Hepatocyte (in vitro differentiated cells): ENCODE data around the gene CCPG1.

ENCODE experiments used
- EZH2 ChIP-seq: fragments of 200-600 bp; sonication (generic); IDR thresholded peaks from 2 replicates; pipeline ENCODE4 v1.6.1; 2016; ENCODE audit warnings: antibody characterized with exemption, mild to moderate bottlenecking, borderline replicate concordance
- EZH2phosphoT487 ChIP-seq: fragments of 200-600 bp; sonication (generic); IDR thresholded peaks from one replicate; pipeline ENCODE4 v1.6.1; 2018; ENCODE audit warnings: antibody characterized with exemption, mild to moderate bottlenecking, low read depth, moderate library complexity; ENCODE audit not compliant: unreplicated experiment, severe bottlenecking
- TF ChIP-seq, protein P1 (sequence below): fragments of 200-600 bp; sonication (generic); IDR thresholded peaks from 2 replicates; pipeline ENCODE4 v1.5.1; 2016; ENCODE audit warnings: antibody characterized with exemption, mild to moderate bottlenecking; ENCODE audit not compliant: poor library complexity

DNA sequence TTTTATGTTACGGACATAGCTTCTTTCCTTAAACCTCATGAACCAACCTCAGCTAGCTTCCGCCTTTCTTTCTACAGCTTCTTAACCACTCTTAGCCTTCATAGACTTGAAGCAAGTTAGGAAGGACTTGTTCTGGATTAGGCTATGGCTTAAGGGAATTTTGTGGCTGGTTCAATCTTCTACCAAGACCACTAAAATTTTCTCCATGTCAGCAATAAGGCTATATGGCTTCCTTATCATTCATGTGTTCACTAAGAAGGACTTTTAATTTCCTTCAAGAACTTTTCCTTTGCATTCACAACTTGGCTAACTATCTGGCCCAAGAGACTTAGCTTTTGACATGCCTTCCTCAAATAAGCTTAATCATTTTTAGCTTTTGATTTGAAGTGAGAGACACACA is 24.5 kb downstream of the CCPG1 start:
- TF ChIP-seq, protein P1, sequence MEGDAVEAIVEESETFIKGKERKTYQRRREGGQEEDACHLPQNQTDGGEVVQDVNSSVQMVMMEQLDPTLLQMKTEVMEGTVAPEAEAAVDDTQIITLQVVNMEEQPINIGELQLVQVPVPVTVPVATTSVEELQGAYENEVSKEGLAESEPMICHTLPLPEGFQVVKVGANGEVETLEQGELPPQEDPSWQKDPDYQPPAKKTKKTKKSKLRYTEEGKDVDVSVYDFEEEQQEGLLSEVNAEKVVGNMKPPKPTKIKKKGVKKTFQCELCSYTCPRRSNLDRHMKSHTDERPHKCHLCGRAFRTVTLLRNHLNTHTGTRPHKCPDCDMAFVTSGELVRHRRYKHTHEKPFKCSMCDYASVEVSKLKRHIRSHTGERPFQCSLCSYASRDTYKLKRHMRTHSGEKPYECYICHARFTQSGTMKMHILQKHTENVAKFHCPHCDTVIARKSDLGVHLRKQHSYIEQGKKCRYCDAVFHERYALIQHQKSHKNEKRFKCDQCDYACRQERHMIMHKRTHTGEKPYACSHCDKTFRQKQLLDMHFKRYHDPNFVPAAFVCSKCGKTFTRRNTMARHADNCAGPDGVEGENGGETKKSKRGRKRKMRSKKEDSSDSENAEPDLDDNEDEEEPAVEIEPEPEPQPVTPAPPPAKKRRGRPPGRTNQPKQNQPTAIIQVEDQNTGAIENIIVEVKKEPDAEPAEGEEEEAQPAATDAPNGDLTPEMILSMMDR: no peak
- TF ChIP-seq EZH2 (no peak), EZH2phosphoT487 (no peak)
